Activated naive CD8-positive, alpha-beta T cell treated with anti-CD3 and anti-CD28 coated beads, Interleukin-2, amount 50 U/mL, for 24 hours (primary cell): Measurements from ENCODE around the gene PFN2.
"Not testable (repeated sequence)": the region's sequence is repeated elsewhere in the genome, so short reads cannot be mapped to it uniquely, and the experiment has no call there.

Experiments used
- ATAC-seq: fragments of 150-1000 bp; cut with Tn5 transposase; one replicate; pipeline ENCODE4 v1.10.0; 2021
- DNase-seq: peaks from one replicate; pipeline ENCODE4 v3.0.0; 2021
- H3K27ac Mint-ChIP-seq: one replicate; pipeline ENCODE4 v1.8.0; 2021; ENCODE audit warnings: mild to moderate bottlenecking, mixed read lengths
- H3K27me3 Mint-ChIP-seq: one replicate; pipeline ENCODE4 v1.8.0; 2021; ENCODE audit warnings: mixed read lengths
- H3K36me3 Mint-ChIP-seq: one replicate; pipeline ENCODE4 v1.8.0; 2021; ENCODE audit warnings: low read depth, mixed read lengths
- H3K4me1 Mint-ChIP-seq: one replicate; pipeline ENCODE4 v1.8.0; 2021; ENCODE audit warnings: mixed read lengths
- H3K4me3 Mint-ChIP-seq: one replicate; pipeline ENCODE4 v1.8.0; 2021; ENCODE audit warnings: mild to moderate bottlenecking, moderate library complexity, mixed read lengths
- H3K9me3 Mint-ChIP-seq: one replicate; pipeline ENCODE4 v1.8.0; 2021; ENCODE audit warnings: mixed read lengths

The PFN2 gene

DNA sequence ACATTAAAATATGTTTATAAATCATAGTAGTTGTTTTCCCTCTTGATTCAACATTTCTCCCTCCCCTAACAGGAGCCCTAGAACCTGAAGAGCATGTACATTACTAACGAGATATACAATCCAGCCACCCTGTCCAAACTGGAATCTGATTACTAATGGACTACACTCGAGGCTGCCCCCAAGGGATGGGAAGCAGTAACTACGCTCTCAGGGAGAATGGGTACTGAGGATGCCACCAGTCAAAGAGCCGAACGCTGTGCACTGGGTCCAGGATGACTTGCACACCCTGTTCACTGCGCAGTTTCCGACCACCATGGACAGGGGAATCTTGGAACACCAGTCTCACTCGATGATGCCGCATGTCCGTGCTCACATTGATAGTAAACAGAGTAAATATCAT lies 11.3 kb upstream of the PFN2 start:
- not testable (repeated sequence) for H3K27ac Mint-ChIP-seq, DNase-seq, H3K4me3 Mint-ChIP-seq, H3K4me1 Mint-ChIP-seq, H3K9me3 Mint-ChIP-seq, H3K36me3 Mint-ChIP-seq
- peak; percentile 72 for ATAC-seq
- peaks cover 14% of the 10 kb centered on the region for H3K27me3 Mint-ChIP-seq

DNA sequence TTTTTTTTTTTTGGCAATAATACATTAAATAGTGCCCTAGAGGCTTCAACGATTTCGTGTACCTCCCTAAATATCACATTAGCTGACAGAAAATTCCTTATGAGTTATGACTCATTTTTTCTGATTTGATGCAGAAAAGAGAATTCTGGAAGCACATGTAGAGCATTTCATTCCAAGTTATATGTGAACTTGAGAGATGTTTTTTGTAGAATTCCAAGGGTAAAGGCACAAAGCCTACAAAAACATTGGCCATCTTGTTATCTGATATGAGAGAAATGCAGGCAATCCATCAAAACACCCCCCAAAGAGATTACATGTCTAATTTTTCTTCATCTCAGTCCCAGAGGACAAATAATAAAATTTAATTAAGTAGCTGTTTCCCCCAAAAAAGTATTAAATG lies 6.7 kb upstream of the PFN2 start:
- ATAC-seq (no peak), DNase-seq (no peak)
- no peak overlapping the region for H3K27ac Mint-ChIP-seq
- H3K9me3 Mint-ChIP-seq: no peaks in the 10 kb centered on the region
- H3K27me3 Mint-ChIP-seq: peaks cover 32% of the 10 kb centered on the region
- H3K36me3 Mint-ChIP-seq: no peaks in the 10 kb centered on the region
- H3K4me3 Mint-ChIP-seq: no peak overlapping the region
- H3K4me1 Mint-ChIP-seq: no peaks in the 10 kb centered on the region

DNA sequence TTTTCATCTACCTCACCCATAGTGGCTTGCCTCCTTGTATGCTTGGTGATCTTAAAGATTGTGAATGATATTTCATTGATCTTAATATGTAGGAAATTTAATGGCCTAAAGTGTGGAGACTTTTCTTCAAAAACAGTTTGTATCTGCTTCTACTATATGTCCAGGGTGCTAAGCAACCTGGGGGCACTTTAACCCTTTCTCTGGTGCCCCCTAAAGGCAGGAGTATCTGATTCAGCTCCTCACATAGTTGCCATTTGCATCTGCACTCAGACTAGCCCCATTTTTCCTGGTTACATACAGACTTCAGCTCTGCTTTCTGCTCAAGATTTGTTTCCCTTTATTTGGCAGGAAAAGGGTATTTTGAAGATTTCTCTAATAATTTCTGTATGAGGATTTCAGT lies 5.2 kb upstream of the PFN2 start:
- Mint-ChIP-seq H3K36me3 (no peaks in the 10 kb centered on the region), H3K27me3 (peaks cover 43% of the 10 kb centered on the region), H3K4me3 (no peak overlapping the region), H3K4me1 (peaks cover 8% of the 10 kb centered on the region), H3K27ac (no peak overlapping the region), H3K9me3 (no peaks in the 10 kb centered on the region)
- no peak for DNase-seq
- no peak for ATAC-seq

DNA sequence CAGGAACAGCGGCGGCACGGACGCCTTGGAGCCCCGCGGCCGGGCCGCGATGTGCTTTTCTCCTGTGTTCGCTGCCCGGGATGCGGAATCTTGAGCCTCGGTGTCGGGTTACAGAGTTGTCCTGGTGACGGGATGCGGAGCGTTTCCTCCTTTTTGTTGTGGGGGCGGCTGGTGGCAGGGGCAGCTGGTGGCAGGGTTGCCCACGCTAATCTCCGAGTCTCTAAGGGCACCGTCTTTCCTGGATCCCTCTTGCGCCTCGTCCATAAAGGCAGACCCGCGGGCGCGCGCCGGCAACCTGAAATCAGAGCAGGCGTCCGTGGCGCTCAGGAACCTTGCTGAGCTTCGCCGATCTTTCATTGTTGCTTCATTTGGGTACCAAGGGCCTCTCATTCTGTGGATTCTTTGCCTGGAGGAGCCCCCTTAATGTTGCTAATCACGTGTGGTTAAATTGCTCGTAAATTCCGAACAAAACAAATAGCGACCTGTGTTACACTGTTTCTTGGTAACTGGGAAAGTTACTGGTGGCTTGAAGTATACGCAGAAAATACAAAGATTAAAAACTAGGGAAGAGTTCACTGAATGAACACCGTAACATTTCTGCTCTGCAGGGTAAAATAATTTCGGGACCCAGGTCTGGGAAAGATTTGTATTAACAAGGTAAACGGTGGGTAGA lies 844 bp upstream of the PFN2 start:
- DNase-seq: peak; percentile 36
- Mint-ChIP-seq H3K9me3 (no peaks in the 10 kb centered on the region), H3K36me3 (no peaks in the 10 kb centered on the region), H3K4me3 (peak overlapping the region; percentile 83), H3K27me3 (peaks cover 44% of the 10 kb centered on the region), H3K4me1 (peaks cover 19% of the 10 kb centered on the region), H3K27ac (peak overlapping the region; percentile 64)
- ATAC-seq: no peak

DNA sequence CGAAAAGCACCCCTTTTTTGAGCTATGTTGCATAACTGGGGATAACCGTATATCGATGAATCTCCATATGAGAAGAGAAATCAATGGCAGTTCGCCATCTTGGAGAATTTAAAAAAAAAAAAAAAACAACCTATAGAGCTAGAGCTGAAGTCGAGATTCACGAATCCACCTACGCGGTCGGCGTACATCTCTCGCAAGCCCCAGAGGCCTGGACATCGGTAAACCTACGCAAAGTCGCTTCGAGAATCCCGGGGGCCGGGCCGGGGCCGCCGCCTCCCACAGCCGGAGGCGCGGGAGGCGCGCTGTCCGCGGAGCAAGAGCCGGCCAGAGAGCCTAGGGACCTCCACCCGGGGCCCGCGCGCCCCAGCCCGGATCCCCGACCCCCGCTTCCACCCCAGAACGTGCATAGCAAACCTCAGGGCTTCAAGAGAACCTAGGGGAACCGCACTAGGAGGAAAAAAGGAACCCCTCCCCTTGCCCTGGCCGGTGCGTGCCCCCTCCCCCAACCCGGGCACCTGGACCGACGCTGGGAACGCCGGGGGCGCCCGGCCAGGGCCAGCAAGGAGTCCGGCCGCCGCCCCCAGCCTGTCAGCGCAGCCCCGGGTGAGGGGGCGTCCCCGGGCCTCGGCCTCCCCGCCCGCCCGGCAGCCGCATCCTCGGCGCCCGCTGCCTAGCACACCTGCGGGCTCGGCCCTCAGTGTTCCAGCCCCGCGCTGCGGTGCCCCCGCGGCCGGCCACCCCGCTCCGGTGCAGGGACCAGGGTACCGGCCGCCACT lies 567 bp downstream of the PFN2 start:
- Mint-ChIP-seq H3K4me3 (peak overlapping the region; percentile 80), H3K27ac (no peak overlapping the region), H3K36me3 (no peaks in the 10 kb centered on the region), H3K9me3 (no peaks in the 10 kb centered on the region), H3K27me3 (peaks cover 36% of the 10 kb centered on the region), H3K4me1 (peaks cover 19% of the 10 kb centered on the region)
- peak; percentile 65 for ATAC-seq
- DNase-seq: peak; percentile 71

DNA sequence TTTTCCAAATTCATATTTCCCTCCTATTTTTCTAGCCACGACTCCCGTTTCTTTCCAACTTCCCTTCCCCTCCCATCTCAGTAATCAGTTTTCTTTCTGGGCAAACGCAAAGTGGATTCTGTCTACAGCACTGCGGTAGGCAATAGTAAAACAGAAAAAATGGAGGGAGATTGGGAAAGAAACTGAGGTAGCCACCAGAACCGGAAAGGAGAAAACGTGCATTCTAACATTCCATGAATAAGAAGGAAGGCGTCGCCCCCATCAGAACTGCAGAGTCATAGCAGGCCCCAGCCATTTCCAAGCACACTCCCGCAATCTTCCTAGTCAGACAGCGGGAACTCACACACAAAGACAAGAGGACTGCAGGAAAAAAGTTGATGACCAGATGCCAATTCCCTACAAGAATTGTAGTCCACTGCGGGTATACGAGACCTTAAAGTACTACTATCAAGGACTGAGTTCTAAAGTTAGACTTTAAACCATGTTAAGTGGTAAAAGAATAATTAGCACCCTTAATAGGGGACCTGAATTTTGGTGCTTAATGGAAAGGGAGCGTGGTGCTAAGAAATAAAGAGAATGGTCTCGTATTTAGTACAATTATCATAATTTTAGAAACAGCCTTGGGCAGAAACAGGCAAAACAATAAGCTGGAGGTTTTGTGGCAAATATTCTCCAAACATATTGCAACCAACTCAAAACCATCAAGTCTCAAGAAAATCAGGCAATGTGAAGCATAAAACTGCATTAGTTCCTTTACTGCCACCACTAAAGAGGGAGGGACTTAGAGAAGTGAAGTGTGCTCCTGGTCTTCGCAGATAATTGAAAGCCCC lies 1.4 kb downstream of the PFN2 start:
- no peaks in the 10 kb centered on the region for H3K36me3 Mint-ChIP-seq
- peak overlapping the region; percentile 80 for H3K4me3 Mint-ChIP-seq
- peaks cover 19% of the 10 kb centered on the region for H3K4me1 Mint-ChIP-seq
- H3K27me3 Mint-ChIP-seq: peaks cover 28% of the 10 kb centered on the region
- H3K27ac Mint-ChIP-seq: no peak overlapping the region
- DNase-seq (no peak), ATAC-seq (no peak)
- H3K9me3 Mint-ChIP-seq: no peaks in the 10 kb centered on the region

DNA sequence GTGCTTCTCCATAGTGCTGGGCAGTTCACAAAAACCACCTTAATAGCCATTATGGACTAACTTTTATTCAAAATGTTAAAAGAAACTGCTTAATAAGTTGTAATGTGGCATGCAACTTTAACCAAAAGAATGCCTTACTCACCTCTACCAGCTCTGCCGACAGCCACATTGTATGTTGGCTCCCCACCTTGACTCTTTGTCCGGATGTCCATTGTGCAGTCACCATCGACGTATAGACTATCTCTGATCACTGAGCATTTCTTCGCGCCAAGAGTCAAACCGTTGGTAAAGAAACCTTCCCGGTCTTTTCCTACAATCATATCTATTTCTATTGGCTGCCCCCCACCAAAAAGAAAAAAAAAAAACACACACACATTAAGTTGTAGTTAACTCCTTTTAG lies 2.5 kb downstream of the PFN2 start:
- Mint-ChIP-seq H3K9me3 (no peaks in the 10 kb centered on the region), H3K4me1 (peaks cover 19% of the 10 kb centered on the region), H3K27me3 (peaks cover 21% of the 10 kb centered on the region), H3K36me3 (no peaks in the 10 kb centered on the region), H3K27ac (no peak overlapping the region), H3K4me3 (no peak overlapping the region)
- ATAC-seq: no peak
- DNase-seq: no peak

DNA sequence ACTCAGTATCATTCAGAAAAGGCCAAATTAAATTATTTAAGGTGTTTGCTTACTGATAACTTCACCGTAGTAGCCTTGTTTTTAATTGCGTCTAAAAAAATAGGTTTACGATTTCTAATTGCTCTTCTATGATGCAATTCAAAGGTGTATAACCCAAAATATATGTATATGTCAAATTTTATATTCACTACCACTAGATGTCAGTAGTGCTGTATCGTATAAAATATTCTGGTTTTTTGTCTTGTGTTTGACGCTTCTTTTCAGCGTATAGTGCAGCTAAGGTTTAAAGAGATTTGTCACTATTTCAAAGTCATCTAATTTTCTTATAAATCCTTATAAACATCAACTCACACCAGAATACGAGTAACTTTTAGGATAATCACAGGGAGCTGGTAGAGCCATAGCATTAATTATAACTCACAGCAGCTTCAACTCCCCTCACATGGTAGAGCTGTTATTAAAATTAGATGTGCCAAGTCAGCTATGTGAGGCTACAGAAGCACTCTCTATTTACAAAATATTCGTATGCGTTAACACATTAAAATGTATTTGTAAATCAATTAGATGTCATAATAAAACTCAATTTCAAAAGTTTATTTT lies 3.5 kb downstream of the PFN2 start:
- H3K27me3 Mint-ChIP-seq: peaks cover 14% of the 10 kb centered on the region
- DNase-seq (no peak), ATAC-seq (no peak)
- H3K4me3 Mint-ChIP-seq: no peak overlapping the region
- H3K27ac Mint-ChIP-seq: no peak overlapping the region
- no peaks in the 10 kb centered on the region for H3K9me3 Mint-ChIP-seq
- H3K36me3 Mint-ChIP-seq: no peaks in the 10 kb centered on the region
- peaks cover 19% of the 10 kb centered on the region for H3K4me1 Mint-ChIP-seq

DNA sequence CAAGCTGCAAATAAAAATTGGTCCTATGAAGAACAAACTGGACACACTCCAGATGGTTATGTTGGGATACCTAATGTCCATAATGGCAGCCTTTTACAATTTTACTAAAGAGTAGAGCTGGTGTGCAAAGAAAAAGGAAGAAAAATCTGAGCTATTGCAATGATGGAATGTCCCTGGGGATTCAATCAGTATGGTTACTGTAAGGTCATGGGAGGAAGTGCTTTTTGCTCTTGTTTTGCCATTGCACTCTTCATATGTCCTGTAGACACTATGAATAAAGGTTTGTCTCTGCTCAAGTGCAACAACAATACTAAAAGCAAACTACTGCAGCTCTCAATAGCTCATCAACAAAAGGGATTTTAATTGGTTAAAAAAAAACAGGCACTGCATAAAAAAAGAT lies 5.4 kb downstream of the PFN2 start:
- Mint-ChIP-seq H3K36me3 (peaks cover 4% of the 10 kb centered on the region), H3K27ac (no peak overlapping the region), H3K4me3 (no peak overlapping the region), H3K4me1 (peaks cover 11% of the 10 kb centered on the region), H3K27me3 (peaks cover 5% of the 10 kb centered on the region), H3K9me3 (no peaks in the 10 kb centered on the region)
- ATAC-seq (no peak), DNase-seq (no peak)

DNA sequence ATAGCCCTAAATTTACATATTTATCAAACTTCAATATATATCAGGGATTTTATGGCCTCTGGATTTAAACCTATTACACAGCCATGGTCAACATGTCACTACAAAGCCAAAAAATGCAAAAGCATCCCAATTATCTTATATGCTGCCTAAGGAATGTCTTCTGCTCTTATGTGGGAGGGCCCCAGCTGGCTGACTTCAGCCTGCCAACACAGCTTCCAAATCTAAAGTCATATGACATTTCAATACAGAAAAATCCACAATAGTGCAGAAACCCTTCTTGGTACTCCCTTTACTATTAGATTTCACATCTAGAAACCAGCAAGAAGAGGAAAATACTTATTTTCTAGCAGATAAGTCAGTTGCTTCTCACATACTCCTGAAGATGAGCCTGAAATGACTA lies 6.4 kb downstream of the PFN2 start:
- Mint-ChIP-seq H3K36me3 (peaks cover 4% of the 10 kb centered on the region), H3K27ac (no peak overlapping the region), H3K4me3 (no peak overlapping the region), H3K27me3 (peaks cover 5% of the 10 kb centered on the region), H3K4me1 (peaks cover 5% of the 10 kb centered on the region), H3K9me3 (no peaks in the 10 kb centered on the region)
- no peak for DNase-seq
- no peak for ATAC-seq

DNA sequence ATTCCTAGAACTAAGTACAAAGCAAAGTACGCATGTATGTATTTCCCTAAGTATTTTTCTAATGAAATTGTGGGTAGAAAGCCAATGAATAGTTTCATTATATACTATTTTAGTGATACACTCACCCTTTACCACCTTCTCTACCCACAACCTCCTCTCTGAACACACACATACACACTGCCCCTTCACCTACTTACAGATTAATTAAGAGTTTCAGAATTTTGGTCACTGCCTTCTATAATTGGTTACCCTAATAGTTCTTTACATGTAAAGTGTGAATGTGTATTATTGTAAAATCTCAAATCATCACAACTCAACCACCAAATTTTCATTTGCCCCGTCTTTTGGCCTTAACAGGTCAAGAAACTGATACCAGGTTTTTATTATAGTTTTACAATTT lies 7.2 kb downstream of the PFN2 start:
- ATAC-seq (no peak), DNase-seq (no peak)
- H3K9me3 Mint-ChIP-seq: no peaks in the 10 kb centered on the region
- no peak overlapping the region for H3K27ac Mint-ChIP-seq
- no peaks in the 10 kb centered on the region for H3K27me3 Mint-ChIP-seq
- peaks cover 4% of the 10 kb centered on the region for H3K36me3 Mint-ChIP-seq
- H3K4me3 Mint-ChIP-seq: no peak overlapping the region
- H3K4me1 Mint-ChIP-seq: no peaks in the 10 kb centered on the region

DNA sequence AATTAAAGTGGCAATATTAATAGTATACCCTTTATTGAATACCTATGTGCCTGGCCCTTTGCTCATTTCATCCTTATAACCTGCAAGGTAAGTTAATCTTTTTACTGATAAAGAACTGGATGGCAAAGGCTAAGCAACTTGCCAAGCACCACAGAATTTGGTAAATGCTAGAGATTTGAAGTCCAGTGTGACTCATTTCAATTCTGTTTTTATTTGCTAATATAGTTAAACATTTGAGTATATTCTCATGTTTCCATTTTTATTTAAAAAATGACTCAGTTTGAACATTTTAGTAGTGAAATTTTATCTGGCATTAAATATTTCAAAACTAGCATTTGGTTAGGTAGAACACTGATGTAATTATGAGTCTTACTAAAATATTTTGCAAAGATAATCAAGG lies 11.3 kb downstream of the PFN2 start:
- H3K4me1 Mint-ChIP-seq: peaks cover 8% of the 10 kb centered on the region
- no peak overlapping the region for H3K4me3 Mint-ChIP-seq
- peaks cover 4% of the 10 kb centered on the region for H3K36me3 Mint-ChIP-seq
- no peaks in the 10 kb centered on the region for H3K27me3 Mint-ChIP-seq
- no peaks in the 10 kb centered on the region for H3K9me3 Mint-ChIP-seq
- DNase-seq (no peak), ATAC-seq (no peak)
- no peak overlapping the region for H3K27ac Mint-ChIP-seq

DNA sequence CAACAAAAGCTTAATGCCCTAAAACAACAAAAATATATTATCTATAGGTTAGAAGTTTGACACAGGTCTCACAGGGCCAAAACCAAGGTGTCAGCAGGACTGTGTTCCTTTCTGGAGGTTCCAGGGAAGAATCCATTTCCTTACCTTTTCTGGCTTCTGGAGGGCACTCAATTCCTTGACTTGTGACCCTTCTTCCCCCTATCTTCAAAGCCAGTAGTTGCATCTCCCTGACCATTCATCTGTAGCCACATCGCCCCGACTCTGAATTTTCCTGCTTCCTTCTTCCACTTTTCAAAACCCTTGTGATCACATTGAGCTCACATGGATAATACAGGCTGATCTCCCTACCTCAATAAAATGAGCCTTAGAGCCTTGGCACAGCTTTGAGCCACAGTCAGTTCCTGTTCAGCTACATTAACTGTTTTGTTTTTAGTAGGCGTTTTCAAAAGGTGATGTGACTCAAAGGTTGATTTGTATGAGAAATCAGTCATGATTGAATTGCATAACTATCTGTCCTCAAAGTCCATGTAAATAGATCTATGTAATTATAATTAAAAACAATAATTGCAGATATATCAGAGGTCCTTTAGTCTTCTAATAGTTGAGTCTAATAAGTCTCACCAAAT lies 12.4 kb downstream of the PFN2 start:
- Mint-ChIP-seq H3K4me3 (no peak overlapping the region), H3K27ac (no peak overlapping the region), H3K4me1 (peaks cover 17% of the 10 kb centered on the region), H3K9me3 (no peaks in the 10 kb centered on the region), H3K27me3 (no peaks in the 10 kb centered on the region), H3K36me3 (peaks cover 4% of the 10 kb centered on the region)
- ATAC-seq (no peak), DNase-seq (no peak)

DNA sequence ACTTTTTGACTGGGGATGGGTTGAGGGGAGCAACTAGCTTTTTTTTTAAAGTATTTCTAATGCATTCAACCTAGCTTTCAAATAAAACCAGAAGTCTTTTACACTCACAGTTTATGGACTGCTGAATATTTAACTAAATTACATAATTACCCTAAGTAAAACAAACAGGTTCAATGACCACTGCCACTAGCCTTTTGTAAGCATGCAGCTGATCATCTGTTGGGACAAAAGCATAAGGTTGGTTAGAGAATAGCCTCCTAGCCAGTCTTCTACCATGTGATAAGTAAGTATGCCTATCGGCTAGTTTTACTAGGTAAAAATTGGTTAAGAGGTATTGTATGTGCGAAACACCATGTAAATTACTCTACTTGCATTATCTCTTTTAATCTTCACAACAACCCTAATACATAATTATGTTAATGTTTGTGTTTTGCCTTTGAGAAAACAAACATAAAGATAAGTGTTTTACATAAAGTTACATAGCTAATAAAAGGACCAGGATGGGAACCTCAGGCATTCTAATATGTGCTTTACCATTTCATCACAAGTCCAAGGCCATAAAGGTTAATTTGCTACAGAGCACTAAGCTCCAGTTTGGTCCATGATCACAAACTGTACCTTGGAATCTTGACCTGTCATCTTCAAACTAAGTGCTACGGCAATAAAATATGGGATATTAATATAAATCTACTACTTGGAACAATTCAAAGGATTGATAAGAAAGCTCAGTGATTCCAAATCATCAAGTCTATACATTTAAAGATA lies 13.2 kb downstream of the PFN2 start:
- no peak overlapping the region for H3K27ac Mint-ChIP-seq
- peaks cover 4% of the 10 kb centered on the region for H3K36me3 Mint-ChIP-seq
- ATAC-seq: no peak
- no peaks in the 10 kb centered on the region for H3K9me3 Mint-ChIP-seq
- no peak for DNase-seq
- no peaks in the 10 kb centered on the region for H3K27me3 Mint-ChIP-seq
- H3K4me3 Mint-ChIP-seq: no peak overlapping the region
- H3K4me1 Mint-ChIP-seq: peaks cover 19% of the 10 kb centered on the region
